Erythroblast (primary cell): Measurements from ENCODE around the gene EIF4EBP2.

Experiments
- DNase-seq, 2 experiments: peaks; one replicate each; lab custom pipeline; 2025; lab: John Stamatoyannopoulos, UW
- GATA1 ChIP-seq: IDR thresholded peaks from 2 replicates; pipeline ENCODE4 v1.6.1; 2011; ENCODE audit warnings: low read depth, mild to moderate bottlenecking, control low read depth, low read length, moderate library complexity
- POLR2A ChIP-seq: IDR thresholded peaks from 2 replicates; pipeline ENCODE4 v1.6.1; 2011; ENCODE audit warnings: mild to moderate bottlenecking, low read length

The EIF4EBP2 gene

DNA sequence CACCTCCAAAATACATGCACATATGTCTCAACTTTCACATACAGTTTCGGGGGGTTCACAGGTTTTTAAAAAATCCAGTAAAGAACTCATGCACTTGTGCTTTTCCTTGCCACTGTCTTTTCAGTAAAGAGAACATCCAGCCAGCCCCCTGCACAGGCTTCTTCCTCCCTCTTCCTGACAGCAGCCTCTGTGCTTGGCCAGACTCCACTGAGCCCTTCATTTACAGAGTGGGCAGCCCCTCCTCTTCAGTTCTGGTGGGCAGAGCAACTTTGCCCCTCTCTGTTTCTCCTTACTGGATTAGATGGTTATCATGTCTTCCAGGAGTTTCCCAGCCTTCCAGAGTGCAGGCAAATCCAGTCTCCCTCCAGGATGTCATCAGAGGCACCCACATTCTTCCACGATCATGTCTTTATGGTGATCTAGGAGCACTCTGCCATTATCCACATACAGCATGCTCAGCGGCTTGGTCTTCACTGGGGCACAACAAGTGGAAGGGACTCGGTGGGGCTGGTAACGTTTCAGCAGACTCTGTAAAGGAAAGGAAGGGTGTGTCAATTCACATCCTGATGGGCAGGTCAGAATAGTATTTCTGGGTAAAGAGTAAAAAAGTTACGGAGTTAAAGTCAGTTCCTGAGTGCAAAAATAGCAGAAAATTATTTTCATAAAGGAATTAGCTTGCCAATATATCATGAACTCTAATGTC, 28.8 kb downstream of the EIF4EBP2 start:
- no peak for DNase-seq
- TF ChIP-seq GATA1 (no peak), POLR2A (no peak)

- TF ChIP-seq GATA1: no peak
- no peak for TF ChIP-seq POLR2A
- DNase-seq: no peak
These were observed 29.8 kb downstream of the EIF4EBP2 start for GRCh38 chr10:70433581-70434280.

GRCh38 chr10:70435241-70436085, 31.5 kb downstream of the EIF4EBP2 start:
- TF ChIP-seq GATA1: no peak
- no peak for TF ChIP-seq POLR2A

DNA sequence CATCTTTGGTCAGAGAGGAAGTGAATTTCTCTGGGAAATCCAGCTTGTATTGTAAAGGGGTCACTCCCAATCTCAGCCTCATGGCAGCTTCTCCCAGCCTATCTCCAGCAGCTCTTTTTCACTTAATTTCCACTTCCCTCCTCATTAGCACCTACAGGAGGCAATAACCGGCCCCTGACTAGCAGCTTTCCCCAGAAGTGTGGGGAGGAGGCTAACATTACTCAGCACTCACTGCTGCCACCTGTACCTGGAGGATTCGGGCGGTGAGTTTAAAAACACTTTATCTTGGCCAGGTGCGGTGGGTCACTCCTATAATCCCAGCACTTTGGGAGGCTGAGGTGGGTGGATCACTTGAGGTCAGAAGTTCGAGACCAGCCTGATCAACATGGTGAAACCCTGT, 33.8 kb downstream of the EIF4EBP2 start:
- no peak for DNase-seq
- TF ChIP-seq GATA1 (no peak), POLR2A (no peak)

More at GRCh38 chr10:70435241-70436085, 31.5 kb downstream of the EIF4EBP2 start:
- DNase-seq: no peak

DNA sequence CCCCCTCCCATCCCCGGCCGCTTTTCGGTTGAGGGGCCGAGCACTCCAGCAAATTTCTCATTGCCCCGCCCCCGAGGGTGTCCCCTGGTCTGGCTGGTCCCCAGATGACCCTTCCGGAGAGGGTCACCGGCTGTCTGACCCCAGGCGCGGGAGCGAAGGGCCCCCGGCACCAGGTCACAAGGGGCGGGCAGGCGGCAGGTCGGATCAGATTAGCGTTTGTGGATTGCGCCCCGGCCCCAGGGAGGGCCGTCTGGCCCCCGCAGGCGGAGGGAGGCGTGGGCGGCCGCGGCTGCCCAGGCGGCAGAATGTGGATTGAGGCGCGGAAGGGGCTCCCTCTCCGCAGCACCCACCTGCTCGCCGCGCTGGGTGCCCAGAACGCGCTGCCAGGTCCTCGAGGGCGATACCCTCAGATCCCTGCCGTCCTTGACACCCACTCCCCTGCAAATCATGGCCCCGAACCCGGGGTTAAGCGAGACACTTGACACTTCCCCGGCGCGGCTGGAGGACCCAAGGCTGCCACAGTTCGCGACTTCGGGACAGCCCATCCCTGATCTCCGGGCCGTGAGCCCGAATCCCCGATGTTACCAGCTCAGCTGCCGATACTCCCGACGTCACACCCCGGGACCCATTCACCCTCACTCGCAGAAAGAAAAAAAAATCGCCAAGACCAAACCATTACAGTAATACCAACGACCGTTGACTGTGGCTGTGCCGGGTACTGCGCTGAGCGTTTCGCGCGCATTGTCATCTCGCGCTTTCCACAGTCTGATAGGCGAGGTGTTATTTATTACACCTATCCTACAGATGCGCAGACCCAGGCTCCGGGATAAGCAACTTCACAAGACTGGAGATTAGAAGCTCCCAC, 36.6 kb downstream of the EIF4EBP2 start:
- DNase-seq: no peak
- TF ChIP-seq GATA1: no peak
- no peak for TF ChIP-seq POLR2A

- TF ChIP-seq POLR2A: no peak
- no peak for TF ChIP-seq GATA1
- DNase-seq: no peak
These were observed 37.4 kb downstream of the EIF4EBP2 start, which contains the start of gene NODAL for GRCh38 chr10:70441161-70441894. NODAL (minus strand) TSS chr10:70441681; CDS start chr10:70441667, 14 bp downstream.

DNA sequence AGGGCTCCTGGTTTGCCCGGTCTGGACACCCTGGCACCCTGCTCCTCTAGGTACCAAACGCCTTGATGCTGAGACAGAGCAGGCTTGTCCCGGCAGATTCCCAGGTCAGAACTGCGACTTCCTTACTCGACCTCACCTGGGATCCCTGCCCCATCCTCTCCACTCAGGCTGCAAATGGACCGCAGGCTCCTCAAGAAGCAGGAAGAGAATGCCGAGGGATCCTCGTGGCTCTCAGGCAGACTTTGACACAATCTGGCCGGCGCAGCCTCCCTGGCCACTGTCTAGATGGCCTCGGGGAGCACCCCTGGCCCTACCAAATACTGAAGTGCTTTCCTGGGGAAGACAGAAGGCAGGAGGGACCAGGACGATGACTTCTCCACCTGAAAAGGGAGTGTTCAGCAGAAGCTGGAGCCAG, 38.0 kb downstream of the EIF4EBP2 start:
- DNase-seq: no peak
- no peak for TF ChIP-seq GATA1
- TF ChIP-seq POLR2A: no peak

DNA sequence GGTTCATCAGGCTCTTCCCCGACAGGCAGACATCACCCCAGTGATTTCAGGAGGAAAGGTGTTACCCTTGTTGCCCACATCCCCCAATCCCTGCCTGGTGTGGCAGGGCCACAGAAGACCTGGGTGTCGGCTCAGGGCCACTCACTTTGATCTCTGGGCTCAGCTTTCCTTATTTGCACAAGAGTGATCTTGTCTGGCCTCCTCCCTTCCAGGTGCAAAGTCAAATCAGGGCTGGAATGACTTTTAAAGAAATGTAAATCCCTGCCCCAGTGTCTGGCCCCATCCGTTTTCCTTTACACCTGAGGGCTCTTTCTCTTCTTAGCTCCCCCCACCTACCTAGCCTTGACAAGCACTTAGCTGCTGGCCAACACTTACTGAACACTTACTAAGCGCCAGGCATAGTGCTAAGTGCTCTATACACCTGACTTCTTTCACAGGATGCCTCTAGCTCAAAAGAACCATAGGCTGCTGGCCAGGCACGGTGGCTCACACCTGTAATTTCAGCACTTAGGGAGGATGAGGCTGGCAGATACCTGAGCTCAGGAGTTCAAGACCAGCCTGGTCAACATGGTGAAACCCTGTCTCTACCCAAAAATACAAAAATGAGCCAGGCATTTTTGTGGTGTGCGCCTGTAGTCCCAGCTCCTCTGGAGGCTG, 38.5 kb downstream of the EIF4EBP2 start:
- TF ChIP-seq GATA1 (no peak), POLR2A (no peak)
- DNase-seq: no peak

DNA sequence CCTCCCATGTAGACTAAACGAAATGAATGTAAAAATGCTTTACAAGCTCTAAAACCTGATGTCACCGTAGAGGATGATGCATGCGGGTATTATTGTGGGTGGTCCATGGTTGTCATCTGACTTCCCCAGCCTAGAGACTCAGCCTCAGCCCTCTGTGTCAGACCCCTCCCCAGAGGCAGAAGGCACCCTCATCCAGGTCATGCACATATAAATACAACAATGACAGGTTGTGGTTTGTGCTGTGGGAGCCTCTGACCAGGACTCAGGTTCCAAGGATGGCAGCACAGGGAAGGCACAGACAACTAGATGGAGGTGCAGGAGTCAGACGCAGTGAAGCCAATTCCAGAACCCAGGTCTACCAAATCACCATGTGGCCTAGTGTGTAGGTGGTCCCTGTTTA, 40.8 kb downstream of the EIF4EBP2 start:
- TF ChIP-seq POLR2A: no peak
- TF ChIP-seq GATA1: no peak
- no peak for DNase-seq

- TF ChIP-seq POLR2A (no peak), GATA1 (no peak)
- no peak for DNase-seq
These were observed 42.0 kb downstream of the EIF4EBP2 start for GRCh38 chr10:70445718-70446657.

- no peak for DNase-seq
- TF ChIP-seq POLR2A (no peak), GATA1 (no peak)
These were observed 44.3 kb downstream of the EIF4EBP2 start for GRCh38 chr10:70448236-70448635.
